Parathyroid adenoma (tissue), 2 donors: Measurements from ENCODE around the gene CAMTA1.

Source experiments
- H2AFZ ChIP-seq: fragments of 300-600 bp; sonication (generic); one replicate; pipeline ENCODE4 v1.7.0; 2017; ENCODE audit warnings: antibody characterized with exemption, mild to moderate bottlenecking
- H3K27ac ChIP-seq: fragments of 300-600 bp; sonication (generic); one replicate; pipeline ENCODE4 v1.7.0; 2017
- H3K27me3 ChIP-seq: fragments of 300-600 bp; sonication (generic); one replicate; pipeline ENCODE4 v1.7.0; 2017; ENCODE audit warnings: low read length; ENCODE audit not compliant: control insufficient read depth, insufficient read depth
- H3K36me3 ChIP-seq: fragments of 300-600 bp; sonication (generic); one replicate; pipeline ENCODE4 v1.7.0; 2017; ENCODE audit warnings: low read length; ENCODE audit not compliant: control insufficient read depth, insufficient read depth
- H3K4me1 ChIP-seq: fragments of 300-600 bp; sonication (generic); one replicate; pipeline ENCODE4 v1.7.0; 2017; ENCODE audit warnings: control low read depth
- H3K4me2 ChIP-seq: fragments of 300-600 bp; sonication (generic); one replicate; pipeline ENCODE4 v1.7.0; 2017; ENCODE audit warnings: low read length
- H3K4me3 ChIP-seq: fragments of 300-600 bp; sonication (generic); one replicate; pipeline ENCODE4 v1.7.0; 2017; ENCODE audit warnings: low read depth, low read length
- H3K79me2 ChIP-seq: fragments of 300-600 bp; sonication (generic); one replicate; pipeline ENCODE4 v1.7.0; 2017; ENCODE audit warnings: control low read depth
- H3K9ac ChIP-seq: fragments of 300-600 bp; sonication (generic); one replicate; pipeline ENCODE4 v1.7.0; 2017; ENCODE audit warnings: mild to moderate bottlenecking
- H3K9me3 ChIP-seq: fragments of 300-600 bp; sonication (generic); one replicate; pipeline ENCODE4 v1.7.0; 2017; ENCODE audit warnings: low read length; ENCODE audit not compliant: control insufficient read depth
- CTCF ChIP-seq: fragments of 300-600 bp; sonication (generic); IDR thresholded peaks from one replicate; pipeline ENCODE4 v1.7.0; 2017; ENCODE audit warnings: antibody characterized with exemption, mild to moderate bottlenecking
- donor health status: primary hyperparathyroidism.

CAMTA1 gene

GRCh38 chr1:7247158-7247557 is 461.9 kb downstream of the CAMTA1 start:
- TF ChIP-seq CTCF, result no peak
- no peaks in the 10 kb centered on the region for H3K27me3 ChIP-seq
- H3K4me1 ChIP-seq, result no peaks in the 10 kb centered on the region
- no peak overlapping the region for H3K4me2 ChIP-seq
- no peak overlapping the region for H3K9ac ChIP-seq
- no peaks in the 10 kb centered on the region for H3K79me2 ChIP-seq
- no peak overlapping the region for H2AFZ ChIP-seq
- H3K4me3 ChIP-seq, result no peak overlapping the region
- no peak overlapping the region for H3K27ac ChIP-seq
- H3K36me3 ChIP-seq, result no peaks in the 10 kb centered on the region
- no peaks in the 10 kb centered on the region for H3K9me3 ChIP-seq

- Histone ChIP-seq H3K27me3 (no peaks in the 10 kb centered on the region), H3K9me3 (no peaks in the 10 kb centered on the region), H3K79me2 (no peaks in the 10 kb centered on the region), H3K4me3 (no peak overlapping the region), H3K27ac (no peak overlapping the region), H3K4me2 (no peak overlapping the region), H3K4me1 (no peaks in the 10 kb centered on the region), H3K9ac (no peak overlapping the region), H2AFZ (no peak overlapping the region), H3K36me3 (no peaks in the 10 kb centered on the region)
- no peak for TF ChIP-seq CTCF
These were observed 462.7 kb downstream of the CAMTA1 start for GRCh38 chr1:7247791-7248548.

GRCh38 chr1:7248549-7249199 is 463.4 kb downstream of the CAMTA1 start:
- no peaks in the 10 kb centered on the region for H3K79me2 ChIP-seq
- H3K4me3 ChIP-seq, result no peak overlapping the region
- TF ChIP-seq CTCF, result no peak
- H3K9me3 ChIP-seq, result no peaks in the 10 kb centered on the region
- H3K9ac ChIP-seq, result no peak overlapping the region
- H3K27ac ChIP-seq, result no peak overlapping the region
- H3K36me3 ChIP-seq, result no peaks in the 10 kb centered on the region
- no peak overlapping the region for H2AFZ ChIP-seq
- H3K4me1 ChIP-seq, result no peaks in the 10 kb centered on the region
- H3K27me3 ChIP-seq, result no peaks in the 10 kb centered on the region
- H3K4me2 ChIP-seq, result no peak overlapping the region

GRCh38 chr1:7249516-7249915 is 464.3 kb downstream of the CAMTA1 start:
- Histone ChIP-seq H3K27ac (no peak overlapping the region), H3K4me3 (no peak overlapping the region), H3K9ac (no peak overlapping the region), H3K36me3 (no peaks in the 10 kb centered on the region), H3K9me3 (no peaks in the 10 kb centered on the region), H3K79me2 (no peaks in the 10 kb centered on the region), H3K27me3 (no peaks in the 10 kb centered on the region), H3K4me1 (no peaks in the 10 kb centered on the region), H2AFZ (no peak overlapping the region), H3K4me2 (no peak overlapping the region)
- no peak for TF ChIP-seq CTCF

- no peak for TF ChIP-seq CTCF
- no peak overlapping the region for H3K4me2 ChIP-seq
- H3K36me3 ChIP-seq, result no peaks in the 10 kb centered on the region
- no peak overlapping the region for H3K9ac ChIP-seq
- no peaks in the 10 kb centered on the region for H3K27me3 ChIP-seq
- no peak overlapping the region for H3K4me3 ChIP-seq
- no peaks in the 10 kb centered on the region for H3K9me3 ChIP-seq
- H3K27ac ChIP-seq, result no peak overlapping the region
- H3K4me1 ChIP-seq, result no peaks in the 10 kb centered on the region
- no peak overlapping the region for H2AFZ ChIP-seq
- H3K79me2 ChIP-seq, result no peaks in the 10 kb centered on the region
These were observed 464.9 kb downstream of the CAMTA1 start for GRCh38 chr1:7250176-7250575.
